HFF-Myc (cell line): ENCODE results near the gene FIGN.

ENCODE experiments used
- DNase-seq: peaks from one replicate; pipeline ENCODE4 v3.0.0-alpha.2; 2011; ENCODE audit warnings: low read depth; ENCODE audit errors: extremely low read depth
- H3K4me3 ChIP-seq: replicated peaks from 2 replicates; pipeline ENCODE4 v1.5.1; 2011; ENCODE audit warnings: low read depth, mild to moderate bottlenecking, control low read depth, low read length
- TF ChIP-seq, protein P1 (sequence below): IDR thresholded peaks from 2 replicates; pipeline ENCODE4 v1.5.1; 2012; ENCODE audit warnings: mild to moderate bottlenecking, low read depth, low read length, control low read depth; ENCODE audit errors: missing control alignments

FIGN gene

DNA sequence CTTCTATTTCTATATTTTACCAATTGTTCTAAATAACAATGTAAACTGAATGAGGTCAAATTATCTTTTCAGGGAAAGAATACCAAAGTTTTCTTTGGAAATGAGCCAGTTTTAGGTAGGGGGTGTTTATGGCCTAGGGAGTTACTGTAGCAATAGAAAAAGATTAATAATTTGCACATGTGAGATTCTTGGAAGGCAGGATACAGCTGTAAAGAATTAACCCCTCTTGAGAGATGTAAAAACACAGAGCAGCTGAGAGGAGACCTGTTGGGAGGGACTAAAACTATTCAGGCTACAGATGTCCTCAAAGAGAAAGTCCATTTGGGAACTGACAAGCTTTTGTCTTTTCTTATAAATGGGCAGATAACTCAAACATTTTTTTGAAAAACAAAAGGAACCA, 182.2 kb downstream of the FIGN start:
- H3K4me3 ChIP-seq: no peak overlapping the region
- peak; percentile 42 for DNase-seq
- TF ChIP-seq, protein P1, sequence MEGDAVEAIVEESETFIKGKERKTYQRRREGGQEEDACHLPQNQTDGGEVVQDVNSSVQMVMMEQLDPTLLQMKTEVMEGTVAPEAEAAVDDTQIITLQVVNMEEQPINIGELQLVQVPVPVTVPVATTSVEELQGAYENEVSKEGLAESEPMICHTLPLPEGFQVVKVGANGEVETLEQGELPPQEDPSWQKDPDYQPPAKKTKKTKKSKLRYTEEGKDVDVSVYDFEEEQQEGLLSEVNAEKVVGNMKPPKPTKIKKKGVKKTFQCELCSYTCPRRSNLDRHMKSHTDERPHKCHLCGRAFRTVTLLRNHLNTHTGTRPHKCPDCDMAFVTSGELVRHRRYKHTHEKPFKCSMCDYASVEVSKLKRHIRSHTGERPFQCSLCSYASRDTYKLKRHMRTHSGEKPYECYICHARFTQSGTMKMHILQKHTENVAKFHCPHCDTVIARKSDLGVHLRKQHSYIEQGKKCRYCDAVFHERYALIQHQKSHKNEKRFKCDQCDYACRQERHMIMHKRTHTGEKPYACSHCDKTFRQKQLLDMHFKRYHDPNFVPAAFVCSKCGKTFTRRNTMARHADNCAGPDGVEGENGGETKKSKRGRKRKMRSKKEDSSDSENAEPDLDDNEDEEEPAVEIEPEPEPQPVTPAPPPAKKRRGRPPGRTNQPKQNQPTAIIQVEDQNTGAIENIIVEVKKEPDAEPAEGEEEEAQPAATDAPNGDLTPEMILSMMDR: no peak

- TF ChIP-seq, protein P1: no peak
- no peak for DNase-seq
Observed at GRCh38 chr2:163552758-163553157, 183.1 kb downstream of the FIGN start.

GRCh38 chr2:163551616-163552373, 184.0 kb downstream of the FIGN start:
- no peak overlapping the region for H3K4me3 ChIP-seq
- TF ChIP-seq, protein P1: no peak
- no peak for DNase-seq

More at GRCh38 chr2:163552758-163553157, 183.1 kb downstream of the FIGN start:
- H3K4me3 ChIP-seq: no peak overlapping the region

DNA sequence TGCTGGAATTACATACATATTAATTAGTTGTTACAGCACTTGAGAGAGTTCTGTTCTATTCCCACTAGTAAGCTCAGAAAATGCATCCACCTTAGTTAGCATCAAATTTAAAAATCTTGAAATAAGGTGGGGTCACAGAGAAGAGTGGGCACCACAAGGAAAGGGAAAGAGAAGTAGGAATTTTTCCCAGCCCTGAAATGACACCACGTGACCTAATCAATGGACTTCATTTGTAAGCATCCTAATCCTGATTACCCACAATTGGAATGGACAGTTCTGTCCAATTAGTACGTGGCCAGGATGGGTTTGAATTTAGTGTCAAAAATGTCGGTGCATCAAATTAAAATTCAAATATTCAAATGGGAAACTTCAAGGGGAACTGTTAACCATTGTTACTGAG, 186.8 kb downstream of the FIGN start:
- H3K4me3 ChIP-seq: no peak overlapping the region
- DNase-seq: no peak
- TF ChIP-seq, protein P1: no peak
